Right atrium auricular region (tissue), 2 donors: Measurements from ENCODE around the gene MDM2. TPM values are rescaled to one million over a fixed set of nuclear protein-coding genes. Genes with fewer than 3 reads are reported as not detected.

Experiments
- DNase-seq: peaks from one replicate; pipeline ENCODE4 v3.0.0-alpha.2; 2019; ENCODE audit warnings: low spot score
- H3K27ac ChIP-seq, 2 donors: fragments of 200-600 bp; sonication (generic); 1 replicate in 1 of 2; 2 replicates in 1 of 2; pipeline ENCODE4 v1.5.1; 2016 to 2019
- H3K27me3 ChIP-seq, 2 donors: fragments of 200-600 bp; sonication (generic); one replicate each; pipeline versions ENCODE4 v1.5.1 to v1.6.0; 2017 to 2019
- H3K36me3 ChIP-seq: fragments of 200-600 bp; sonication (generic); one replicate; pipeline ENCODE4 v1.5.1; 2016
- H3K4me1 ChIP-seq, 2 donors: fragments of 200-600 bp; sonication (generic); one replicate each; pipeline versions ENCODE4 v1.5.1 to v1.6.0; 2017 to 2019
- H3K4me3 ChIP-seq, 2 donors: fragments of 200-600 bp; sonication (generic); 1 replicate in 1 of 2; 2 replicates in 1 of 2; pipeline ENCODE4 v1.5.1; 2017 to 2019; ENCODE audit warnings: mild to moderate bottlenecking in 1 of 2, moderate library complexity in 1 of 2
- H3K9me3 ChIP-seq, 2 donors: fragments of 200-600 bp; sonication (generic); one replicate each; pipeline ENCODE4 v1.5.1; 2019
- total RNA-seq, 2 donors: library from RNA; depleted of rRNA; stranded (reverse); fragments of >200 nt; gene quantifications; one replicate each; pipeline ENCODE4 v1.1.0, GENCODE V29; 2016
- TF ChIP-seq, protein P1 (sequence below), 2 donors: fragments of 200-600 bp; sonication (generic); IDR thresholded peaks; one replicate each; pipeline ENCODE4 v1.5.1; 2019; ENCODE audit warnings: antibody characterized with exemption in 2 of 2

Gene MDM2
- total RNA-seq, 2 donors from 2014 or later: 36.0 to 36.6 TPM

DNA sequence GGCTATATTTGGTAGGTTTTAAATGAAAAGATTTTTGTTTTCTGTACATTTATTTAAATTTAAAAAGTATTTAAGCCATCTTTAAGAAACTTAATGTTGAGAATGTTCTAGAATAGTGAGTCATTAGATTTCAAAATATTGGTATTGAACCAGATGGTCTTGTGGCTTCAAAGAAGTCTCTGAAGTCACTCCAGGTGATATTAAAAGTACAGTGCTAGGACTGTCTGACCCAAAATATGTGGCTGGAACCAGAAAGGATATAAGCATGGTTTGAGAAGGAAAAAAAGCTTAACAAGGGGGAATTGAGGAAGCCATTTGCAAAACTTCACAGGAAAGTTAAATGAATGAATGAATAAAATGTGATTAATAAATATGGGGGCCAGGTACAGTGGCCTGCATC lies 28.7 kb upstream of the MDM2 start:
- Histone ChIP-seq H3K27me3 (no peaks in the 10 kb centered on the region), H3K27ac (no peak overlapping the region), H3K4me1 (no peaks in the 10 kb centered on the region), H3K36me3 (no peaks in the 10 kb centered on the region), H3K9me3 (no peaks in the 10 kb centered on the region), H3K4me3 (no peak overlapping the region)
- no peak for DNase-seq
- TF ChIP-seq, protein P1, sequence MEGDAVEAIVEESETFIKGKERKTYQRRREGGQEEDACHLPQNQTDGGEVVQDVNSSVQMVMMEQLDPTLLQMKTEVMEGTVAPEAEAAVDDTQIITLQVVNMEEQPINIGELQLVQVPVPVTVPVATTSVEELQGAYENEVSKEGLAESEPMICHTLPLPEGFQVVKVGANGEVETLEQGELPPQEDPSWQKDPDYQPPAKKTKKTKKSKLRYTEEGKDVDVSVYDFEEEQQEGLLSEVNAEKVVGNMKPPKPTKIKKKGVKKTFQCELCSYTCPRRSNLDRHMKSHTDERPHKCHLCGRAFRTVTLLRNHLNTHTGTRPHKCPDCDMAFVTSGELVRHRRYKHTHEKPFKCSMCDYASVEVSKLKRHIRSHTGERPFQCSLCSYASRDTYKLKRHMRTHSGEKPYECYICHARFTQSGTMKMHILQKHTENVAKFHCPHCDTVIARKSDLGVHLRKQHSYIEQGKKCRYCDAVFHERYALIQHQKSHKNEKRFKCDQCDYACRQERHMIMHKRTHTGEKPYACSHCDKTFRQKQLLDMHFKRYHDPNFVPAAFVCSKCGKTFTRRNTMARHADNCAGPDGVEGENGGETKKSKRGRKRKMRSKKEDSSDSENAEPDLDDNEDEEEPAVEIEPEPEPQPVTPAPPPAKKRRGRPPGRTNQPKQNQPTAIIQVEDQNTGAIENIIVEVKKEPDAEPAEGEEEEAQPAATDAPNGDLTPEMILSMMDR (IDR thresholded peaks at IDR 0.05): no peak

DNA sequence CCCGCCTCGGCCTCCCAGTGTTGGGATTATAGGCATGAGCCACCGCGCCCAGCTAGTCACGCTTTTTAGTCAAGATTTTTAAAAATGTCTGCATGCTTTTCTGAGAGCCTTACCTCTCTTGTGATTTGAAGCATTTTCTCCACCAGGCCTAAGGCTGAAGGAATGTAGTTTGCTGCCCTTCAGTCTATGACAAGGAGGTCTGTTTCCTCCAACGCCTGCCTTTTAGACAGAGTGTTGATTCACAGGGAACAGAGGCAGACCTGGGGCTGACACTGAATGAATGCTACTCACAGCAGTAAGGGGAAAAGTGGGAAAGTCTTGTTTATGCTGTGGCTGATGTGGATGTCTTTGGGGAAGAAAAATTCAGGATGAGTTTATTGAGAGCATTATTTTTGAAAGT lies 27.2 kb upstream of the MDM2 start:
- H3K27ac ChIP-seq: no peak overlapping the region
- TF ChIP-seq, protein P1 (IDR thresholded peaks at IDR 0.05): no peak
- H3K27me3 ChIP-seq: no peaks in the 10 kb centered on the region
- H3K4me3 ChIP-seq: no peak overlapping the region
- no peaks in the 10 kb centered on the region for H3K4me1 ChIP-seq
- H3K36me3 ChIP-seq: no peaks in the 10 kb centered on the region
- DNase-seq: no peak
- no peaks in the 10 kb centered on the region for H3K9me3 ChIP-seq

DNA sequence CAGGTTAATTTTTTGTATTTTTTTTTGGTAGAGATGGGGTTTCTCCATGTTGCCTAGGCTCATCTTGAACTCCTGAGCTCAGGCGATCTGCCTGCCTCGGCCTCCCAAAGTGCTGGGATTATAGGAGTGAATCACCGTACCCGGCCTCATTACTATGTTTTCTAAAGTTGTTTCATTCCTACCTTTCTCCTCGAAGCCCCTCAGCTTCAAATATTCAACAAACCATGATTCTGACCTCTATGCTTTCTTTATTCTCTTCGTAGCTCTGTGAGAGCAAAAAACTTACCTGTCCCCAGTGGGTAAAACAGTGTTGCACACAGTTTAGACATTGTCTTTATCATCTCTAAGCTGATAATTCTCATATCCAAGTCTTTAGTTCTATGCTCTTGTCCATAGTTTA lies 26.2 kb upstream of the MDM2 start:
- DNase-seq: no peak
- no peaks in the 10 kb centered on the region for H3K9me3 ChIP-seq
- TF ChIP-seq, protein P1 (IDR thresholded peaks at IDR 0.05): no peak
- no peaks in the 10 kb centered on the region for H3K4me1 ChIP-seq
- H3K27me3 ChIP-seq: no peaks in the 10 kb centered on the region
- no peak overlapping the region for H3K27ac ChIP-seq
- no peak overlapping the region for H3K4me3 ChIP-seq
- H3K36me3 ChIP-seq: no peaks in the 10 kb centered on the region

DNA sequence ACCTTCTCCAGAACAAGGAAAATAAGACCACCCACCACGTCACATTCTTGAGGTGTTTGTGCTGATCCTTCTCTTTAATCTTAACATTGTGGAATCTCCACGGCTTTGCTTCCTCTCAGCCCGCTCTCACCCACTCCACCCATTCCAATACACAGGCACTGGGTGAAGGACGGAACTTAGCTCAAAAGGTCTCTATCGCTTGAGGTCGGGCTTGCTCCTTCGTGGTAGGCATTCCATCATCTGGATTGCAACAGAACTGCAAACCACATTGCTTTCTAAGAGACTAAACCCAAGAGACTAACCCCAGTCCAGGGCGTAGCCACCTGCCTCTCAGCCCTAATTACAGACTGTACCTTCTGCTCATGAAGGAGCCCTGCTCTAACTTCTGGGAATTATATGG lies 24.0 kb upstream of the MDM2 start:
- DNase-seq: no peak
- Histone ChIP-seq H3K27ac (no peak overlapping the region), H3K27me3 (no peaks in the 10 kb centered on the region), H3K4me1 (peaks cover 0 to 7% of the 10 kb centered on the region in 2 donors), H3K9me3 (no peaks in the 10 kb centered on the region), H3K36me3 (no peaks in the 10 kb centered on the region), H3K4me3 (no peak overlapping the region)
- TF ChIP-seq, protein P1 (IDR thresholded peaks at IDR 0.05): no peak

DNA sequence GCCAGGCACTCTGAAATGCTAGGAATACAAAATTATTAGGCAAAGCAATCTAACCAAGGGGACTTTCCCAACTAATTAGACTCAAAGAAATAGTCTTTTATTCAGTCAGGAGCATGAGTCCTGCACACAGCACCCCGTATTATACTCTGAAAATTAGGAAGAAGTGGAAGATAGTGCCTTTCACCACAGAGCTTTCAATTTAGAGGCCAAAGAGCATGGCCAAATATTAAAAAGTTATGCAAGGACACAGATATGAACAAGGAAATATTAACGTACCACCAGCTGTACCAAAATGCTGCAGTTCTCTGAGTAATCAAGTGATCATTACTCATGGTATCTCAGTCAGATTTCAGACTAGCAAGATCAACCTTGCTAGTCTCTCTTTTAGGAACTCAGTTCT lies 22.6 kb upstream of the MDM2 start:
- TF ChIP-seq, protein P1 (IDR thresholded peaks at IDR 0.05): no peak
- no peaks in the 10 kb centered on the region for H3K36me3 ChIP-seq
- no peaks in the 10 kb centered on the region for H3K27me3 ChIP-seq
- no peak for DNase-seq
- no peaks in the 10 kb centered on the region for H3K9me3 ChIP-seq
- H3K4me3 ChIP-seq: no peak overlapping the region
- peak overlapping the region in 1 of 2 donors; percentile 43 for H3K27ac ChIP-seq
- peaks cover 0 to 7% of the 10 kb centered on the region in 2 donors for H3K4me1 ChIP-seq

DNA sequence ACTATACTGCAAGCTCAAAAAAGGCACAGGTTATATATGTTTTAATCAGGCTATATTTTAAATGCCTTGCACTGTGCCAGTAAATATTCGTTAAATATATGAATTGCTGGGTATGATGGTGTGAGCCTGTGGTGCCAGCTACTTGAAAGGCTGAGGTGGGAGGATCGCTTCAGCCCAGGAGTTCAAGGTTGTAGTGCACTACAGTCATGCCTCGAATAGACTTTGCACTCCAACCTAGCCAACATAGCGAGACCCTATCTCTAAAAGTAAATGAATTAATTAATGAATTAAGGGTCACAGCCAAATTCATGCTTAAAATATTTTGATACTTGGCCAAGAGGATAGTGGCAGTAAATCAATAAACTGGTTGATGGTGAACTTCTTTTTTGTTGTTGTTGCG lies 22.2 kb upstream of the MDM2 start:
- peaks cover 0 to 7% of the 10 kb centered on the region in 2 donors for H3K4me1 ChIP-seq
- H3K27me3 ChIP-seq: no peaks in the 10 kb centered on the region
- no peak for DNase-seq
- no peaks in the 10 kb centered on the region for H3K36me3 ChIP-seq
- TF ChIP-seq, protein P1 (IDR thresholded peaks at IDR 0.05): no peak
- no peak overlapping the region for H3K4me3 ChIP-seq
- H3K27ac ChIP-seq: peak overlapping the region in 1 of 2 donors; percentile 43
- H3K9me3 ChIP-seq: no peaks in the 10 kb centered on the region
